Pericardium fibroblast (primary cell): ENCODE data around the gene FBL. TPM values are rescaled to one million over a fixed set of nuclear protein-coding genes. Genes with fewer than 3 reads are reported as not detected.

Experiments used
- total RNA-seq: library from RNA; depleted of rRNA; stranded (reverse); fragments of >200 nt; gene quantifications from 2 replicates; pipeline ENCODE4 v1.2.3, GENCODE V29; 2015

Gene FBL
- total RNA-seq: 98.4 and 142 TPM in 2 replicates

GRCh38 chr19:39845933-39846677 is at the start of gene FBL:
FBL (minus strand) TSS chr19:39846379; CDS start chr19:39846300, 79 bp downstream.

GRCh38 chr19:39833464-39834286 is 12.5 kb downstream of the FBL start, which contains the start of gene DYRK1B:
DYRK1B (minus strand) TSS chr19:39834162; CDS start chr19:39831867, 2,295 bp downstream.

Other genes with a start within 250 kb of the FBL start
- not detected in 2 replicates for gene LGALS13, start 243.9 kb downstream of the FBL start, total RNA-seq
- gene LGALS16, start 190.5 kb downstream of the FBL start, total RNA-seq: not detected in 2 replicates
- gene LGALS14, start 141.9 kb downstream of the FBL start, total RNA-seq: not detected in 2 replicates
- gene CLC, start 108.3 kb downstream of the FBL start, total RNA-seq: not detected in 2 replicates
- not detected in 2 replicates for gene LEUTX, start 67.5 kb downstream of the FBL start, total RNA-seq
- 17.3 and 18.2 TPM in 2 replicates for gene DYRK1B, start 12.2 kb downstream of the FBL start, total RNA-seq
- gene FCGBP, start 88.3 kb upstream of the FBL start, total RNA-seq: 0.17 TPM in 1 of 2 replicates, not detected in the other
- 66.0 and 86.1 TPM in 2 replicates for gene PSMC4, start 124.8 kb upstream of the FBL start, total RNA-seq
- 1.0 and 1.9 TPM in 2 replicates for gene ZNF546, start 150.7 kb upstream of the FBL start, total RNA-seq
- 4.6 and 20.4 TPM in 2 replicates for gene ZNF780B, start 209.9 kb upstream of the FBL start, total RNA-seq
- gene ZNF780A, start 244.6 kb upstream of the FBL start, total RNA-seq: 8.3 and 15.3 TPM in 2 replicates